Kidney capillary endothelial cell (primary cell): ENCODE data around the gene RERE.

Experiments
- DNase-seq: peaks from one replicate; pipeline ENCODE4 v3.0.0-alpha.2; 2018; ENCODE audit warnings: low spot score

Gene RERE

GRCh38 chr1:8473891-8474300 is 343.5 kb downstream of the RERE start:
- no peak for DNase-seq

GRCh38 chr1:8473121-8473875 is 344.1 kb downstream of the RERE start:
- DNase-seq = no peak

- no peak for DNase-seq
Observed at GRCh38 chr1:8472668-8473067, 344.8 kb downstream of the RERE start.

- DNase-seq = no peak
Observed at GRCh38 chr1:8471451-8471850, 346.0 kb downstream of the RERE start.

- no peak for DNase-seq
Observed at GRCh38 chr1:8468751-8469150, 348.7 kb downstream of the RERE start.

GRCh38 chr1:8467308-8467707 is 350.1 kb downstream of the RERE start:
- DNase-seq = no peak

GRCh38 chr1:8465692-8466091 is 351.7 kb downstream of the RERE start:
- DNase-seq = no peak

- DNase-seq = no peak
Observed at GRCh38 chr1:8465013-8465412, 352.4 kb downstream of the RERE start.

- DNase-seq = no peak
Observed at GRCh38 chr1:8464377-8464776, 353.1 kb downstream of the RERE start.

- DNase-seq = no peak
Observed at GRCh38 chr1:8463144-8463927, 354.1 kb downstream of the RERE start.

- no peak for DNase-seq
Observed at GRCh38 chr1:8462371-8462892, 355.0 kb downstream of the RERE start.

- no peak for DNase-seq
Observed at GRCh38 chr1:8461351-8462110, 355.9 kb downstream of the RERE start.

- DNase-seq = no peak
Observed at GRCh38 chr1:8460784-8461183, 356.7 kb downstream of the RERE start.

GRCh38 chr1:8460132-8460544 is 357.3 kb downstream of the RERE start:
- DNase-seq = no peak

GRCh38 chr1:8458607-8459006 is 358.8 kb downstream of the RERE start:
- DNase-seq = no peak

- DNase-seq = no peak
Observed at GRCh38 chr1:8457760-8458381, 359.6 kb downstream of the RERE start.

GRCh38 chr1:8456991-8457390 is 360.4 kb downstream of the RERE start:
- no peak for DNase-seq

GRCh38 chr1:8456308-8456912 is 361.0 kb downstream of the RERE start:
- peak; percentile 71 for DNase-seq

GRCh38 chr1:8455700-8456307 is 361.6 kb downstream of the RERE start:
- DNase-seq = no peak

- DNase-seq = no peak
Observed at GRCh38 chr1:8450312-8450711, 367.1 kb downstream of the RERE start.
